K562 treated with DMSO at 1 percent for 4 hours (cell line): ENCODE data around the gene GPR18. TPM values are rescaled to one million over a fixed set of nuclear protein-coding genes. Genes with fewer than 3 reads are reported as not detected.

ENCODE experiments used
- total RNA-seq: library from RNA; unstranded; fragments of 300-600 nt; gene quantifications from 2 replicates; pipeline ENCODE4 v1.2.3, GENCODE V29; 2022; ENCODE audit not compliant: insufficient read depth

The GPR18 gene
- total RNA-seq = not detected in 2 replicates

GRCh38 chr13:99258210-99258860, at the start of gene GPR18:
Gene GPR18 (minus strand): TSS chr13:99258379. CDS start chr13:99255872, 2,507 bp downstream.

GRCh38 chr13:99307247-99307646, 49.1 kb upstream of the GPR18 start, which contains the start of gene GPR183:
Gene GPR183 (minus strand): TSS chr13:99307399. CDS start chr13:99296145, 11,254 bp downstream.

Other genes starting within 250 kb of the GPR18 start
- gene UBAC2, start 57.5 kb downstream of the GPR18 start, total RNA-seq = 39.9 and 52.3 TPM in 2 replicates
- gene GPR183, start 49.0 kb upstream of the GPR18 start, total RNA-seq = not detected in 2 replicates
- 40.7 and 47.5 TPM in 2 replicates for gene TM9SF2, start 243.1 kb upstream of the GPR18 start, total RNA-seq